H9 (cell line): ENCODE data around the gene NPHS1. TPM values are rescaled to one million over a fixed set of nuclear protein-coding genes. Genes with fewer than 3 reads are reported as not detected.

Experiments used
- DNase-seq: peaks from one replicate; pipeline ENCODE4 v3.0.0-alpha.2; 2017
- H2AFZ ChIP-seq: one replicate; pipeline ENCODE4 v1.6.1; 2013; ENCODE audit warnings: mild to moderate bottlenecking, low read length, control low read depth, moderate library complexity
- H2AK5ac ChIP-seq: 2 replicates; pipeline ENCODE4 v1.6.1; 2013; ENCODE audit warnings: low read length, control low read depth, mixed read lengths; ENCODE audit not compliant: insufficient read length
- H2BK120ac ChIP-seq: one replicate; pipeline ENCODE4 v1.6.1; 2013; ENCODE audit warnings: low read depth, mild to moderate bottlenecking, low read length, control low read depth, inconsistent platforms; ENCODE audit not compliant: poor library complexity, severe bottlenecking
- H2BK12ac ChIP-seq: 2 replicates; pipeline ENCODE4 v1.6.1; 2013; ENCODE audit warnings: low read length, control low read depth, mixed read lengths, low read depth; ENCODE audit not compliant: insufficient read length
- H2BK15ac ChIP-seq: 2 replicates; pipeline ENCODE4 v1.6.1; 2013; ENCODE audit warnings: low read depth, low read length, control low read depth
- H2BK20ac ChIP-seq: one replicate; pipeline ENCODE4 v1.6.1; 2013; ENCODE audit warnings: low read depth, mild to moderate bottlenecking, low read length, control low read depth, inconsistent platforms; ENCODE audit not compliant: poor library complexity, severe bottlenecking
- H2BK5ac ChIP-seq: 2 replicates; pipeline ENCODE4 v1.6.1; 2013; ENCODE audit warnings: low read length, control low read depth, mixed read lengths; ENCODE audit not compliant: insufficient read length
- H3K14ac ChIP-seq: 2 replicates; pipeline ENCODE4 v1.6.1; 2013; ENCODE audit warnings: low read length, control low read depth; ENCODE audit not compliant: insufficient read depth
- H3K18ac ChIP-seq: 2 replicates; pipeline ENCODE4 v1.6.1; 2013; ENCODE audit warnings: low read depth, mild to moderate bottlenecking, mixed read lengths, low read length, control low read depth; ENCODE audit not compliant: insufficient read length
- H3K23ac ChIP-seq: 2 replicates; pipeline ENCODE4 v1.6.1; 2013; ENCODE audit warnings: low read length, control low read depth, mixed read lengths, low read depth; ENCODE audit not compliant: insufficient read length
- H3K23me2 ChIP-seq: 2 replicates; pipeline ENCODE4 v1.6.1; 2013; ENCODE audit warnings: low read depth, mild to moderate bottlenecking, mixed read lengths, low read length, control low read depth; ENCODE audit not compliant: insufficient read length, poor library complexity, severe bottlenecking
- H3K27ac ChIP-seq: 2 replicates; pipeline ENCODE4 v1.5.1; 2013; ENCODE audit warnings: low read length, control low read depth, mixed read lengths, low read depth; ENCODE audit not compliant: insufficient read length
- H3K27me3 ChIP-seq: 2 replicates; pipeline ENCODE4 v1.6.1; 2013; ENCODE audit warnings: low read length, control low read depth, inconsistent platforms; ENCODE audit not compliant: insufficient read depth
- H3K4ac ChIP-seq: 2 replicates; pipeline ENCODE4 v1.6.1; 2013; ENCODE audit warnings: low read depth, mild to moderate bottlenecking, control low read depth, inconsistent platforms, low read length, moderate library complexity
- H3K4me1 ChIP-seq: 2 replicates; pipeline ENCODE4 v1.6.1; 2013; ENCODE audit warnings: low read length, control low read depth, inconsistent platforms; ENCODE audit not compliant: insufficient read depth
- H3K4me2 ChIP-seq: 2 replicates; pipeline ENCODE4 v1.6.1; 2013; ENCODE audit warnings: low read length, control low read depth, mixed read lengths; ENCODE audit not compliant: insufficient read length, insufficient read depth
- H3K56ac ChIP-seq: 2 replicates; pipeline ENCODE4 v1.6.1; 2013; ENCODE audit warnings: low read depth, mild to moderate bottlenecking, mixed read lengths, low read length, control low read depth; ENCODE audit not compliant: insufficient read length
- H3K79me1 ChIP-seq: 2 replicates; pipeline ENCODE4 v1.6.1; 2013; ENCODE audit warnings: low read depth, mild to moderate bottlenecking, moderate library complexity, low read length, control low read depth, inconsistent platforms; ENCODE audit not compliant: insufficient read depth, poor library complexity, severe bottlenecking
- H3K79me2 ChIP-seq: 2 replicates; pipeline ENCODE4 v1.6.1; 2013; ENCODE audit warnings: low read length, control low read depth, inconsistent platforms; ENCODE audit not compliant: insufficient read depth
- H3K9ac ChIP-seq: 2 replicates; pipeline ENCODE4 v1.6.1; 2013; ENCODE audit warnings: low read length, control low read depth, mixed read lengths; ENCODE audit not compliant: insufficient read length; ENCODE audit errors: extremely low read depth
- H3K9me3 ChIP-seq: one replicate; pipeline ENCODE4 v1.6.1; 2013; ENCODE audit warnings: low read depth, low read length, inconsistent platforms; ENCODE audit not compliant: control insufficient read depth
- H3T11ph ChIP-seq: one replicate; pipeline ENCODE4 v1.6.1; 2013; ENCODE audit warnings: mild to moderate bottlenecking, low read length, control low read depth, inconsistent platforms
- H4K20me1 ChIP-seq: one replicate; pipeline ENCODE4 v1.6.1; 2013; ENCODE audit not compliant: control insufficient read depth, insufficient read length, insufficient read depth
- H4K5ac ChIP-seq: 2 replicates; pipeline ENCODE4 v1.6.1; 2013; ENCODE audit warnings: low read depth, mild to moderate bottlenecking, mixed read lengths, low read length, control low read depth; ENCODE audit not compliant: insufficient read length
- H4K8ac ChIP-seq: replicated peaks from 2 replicates; pipeline ENCODE4 v1.6.1; 2013; ENCODE audit warnings: low read length, control low read depth, mixed read lengths, low read depth; ENCODE audit not compliant: insufficient read length
- H4K91ac ChIP-seq: 2 replicates; pipeline ENCODE4 v1.6.1; 2013; ENCODE audit warnings: low read depth, mild to moderate bottlenecking, moderate library complexity, mixed read lengths, low read length, control low read depth; ENCODE audit not compliant: insufficient read length
- H3K27ac Mint-ChIP-seq, 3 experiments: 2 replicates in 2 of 3; 3 replicates in 1 of 3; pipeline ENCODE4 v1.8.0; 2020 to 2021; ENCODE audit warnings: mixed read lengths in 3 of 3, mild to moderate bottlenecking in 1 of 3, moderate library complexity in 1 of 3
- H3K27me3 Mint-ChIP-seq: 2 replicates; pipeline ENCODE4 v1.8.0; 2021; ENCODE audit warnings: low read depth, mild to moderate bottlenecking, moderate library complexity, mixed read lengths
- H3K36me3 Mint-ChIP-seq, 3 experiments: 2 replicates in 2 of 3; 3 replicates in 1 of 3; pipeline ENCODE4 v1.8.0; 2020 to 2021; ENCODE audit warnings: low read depth in 3 of 3, mixed read lengths in 3 of 3; ENCODE audit not compliant: insufficient read depth in 1 of 3
- H3K4me1 Mint-ChIP-seq, 2 experiments: 2 replicates each; pipeline ENCODE4 v1.8.0; 2020; ENCODE audit warnings: mixed read lengths in 2 of 2
- H3K4me3 Mint-ChIP-seq, 2 experiments: 2 replicates in 1 of 2; 3 replicates in 1 of 2; pipeline ENCODE4 v1.8.0; 2020 to 2021; ENCODE audit warnings: mild to moderate bottlenecking in 2 of 2, mixed read lengths in 2 of 2, moderate library complexity in 1 of 2
- H3K9me3 Mint-ChIP-seq, 2 experiments: 2 replicates in 1 of 2; 3 replicates in 1 of 2; pipeline ENCODE4 v1.8.0; 2020; ENCODE audit warnings: mild to moderate bottlenecking in 2 of 2, mixed read lengths in 2 of 2, moderate library complexity in 1 of 2
- WGBS: extraction: QIAGEN DNeasy Blood & Tissue Kit; methylation state at CpG from one replicate; pipeline ENCODE4 v1.1.7; 2013; ENCODE audit warnings: missing lambda C conversion rate, low lambda C conversion rate, mixed read lengths; ENCODE audit not compliant: insufficient read length; ENCODE audit errors: extremely low coverage; 5-methylcytosine and 5-hydroxymethylcytosine counted together
- total RNA-seq: library from RNA; stranded (reverse); gene quantifications from 2 replicates; pipeline ENCODE4 v1.2.1, GENCODE V29; 2021
- TF ChIP-seq, protein P1 (sequence below): fragments of 200-600 bp; sonication (generic); conservative IDR thresholded peaks from 3 replicates; pipeline ENCODE4 v1.8.0; 2021; ENCODE audit warnings: antibody characterized with exemption, mild to moderate bottlenecking

The NPHS1 gene
- total RNA-seq, 1 experiment from 2014 or later: 0.83 TPM

- no peak overlapping the region for H2BK20ac ChIP-seq
- Mint-ChIP-seq H3K27me3 (no peaks in the 10 kb centered on the region), H3K9me3 (no peaks in the 10 kb centered on the region; a peak in 1 of 5 replicates), H3K27ac (no peak overlapping the region), H3K4me3 (no peak overlapping the region), H3K4me1 (peaks cover 17 to 30% of the 10 kb centered on the region in 2 experiments), H3K36me3 (peaks cover 0 to 5% (median 0%) of the 10 kb centered on the region in 3 experiments; a peak in 2 of 7 replicates)
- no peak for DNase-seq
- H3K23ac ChIP-seq: no peak overlapping the region
- H2AFZ ChIP-seq: no peak overlapping the region
- H2AK5ac ChIP-seq: no peak overlapping the region
- no peak overlapping the region for H4K8ac ChIP-seq
- no peak overlapping the region for H3K4me2 ChIP-seq
- H3K79me1 ChIP-seq: no peaks in the 10 kb centered on the region
- no peak overlapping the region for H2BK5ac ChIP-seq
- no peak overlapping the region for H4K91ac ChIP-seq
- H3T11ph ChIP-seq: no peak overlapping the region
- no peak overlapping the region for H2BK15ac ChIP-seq
- peaks cover 3% of the 10 kb centered on the region for H4K20me1 ChIP-seq
- no peak overlapping the region for H3K9ac ChIP-seq
- TF ChIP-seq, protein P1, sequence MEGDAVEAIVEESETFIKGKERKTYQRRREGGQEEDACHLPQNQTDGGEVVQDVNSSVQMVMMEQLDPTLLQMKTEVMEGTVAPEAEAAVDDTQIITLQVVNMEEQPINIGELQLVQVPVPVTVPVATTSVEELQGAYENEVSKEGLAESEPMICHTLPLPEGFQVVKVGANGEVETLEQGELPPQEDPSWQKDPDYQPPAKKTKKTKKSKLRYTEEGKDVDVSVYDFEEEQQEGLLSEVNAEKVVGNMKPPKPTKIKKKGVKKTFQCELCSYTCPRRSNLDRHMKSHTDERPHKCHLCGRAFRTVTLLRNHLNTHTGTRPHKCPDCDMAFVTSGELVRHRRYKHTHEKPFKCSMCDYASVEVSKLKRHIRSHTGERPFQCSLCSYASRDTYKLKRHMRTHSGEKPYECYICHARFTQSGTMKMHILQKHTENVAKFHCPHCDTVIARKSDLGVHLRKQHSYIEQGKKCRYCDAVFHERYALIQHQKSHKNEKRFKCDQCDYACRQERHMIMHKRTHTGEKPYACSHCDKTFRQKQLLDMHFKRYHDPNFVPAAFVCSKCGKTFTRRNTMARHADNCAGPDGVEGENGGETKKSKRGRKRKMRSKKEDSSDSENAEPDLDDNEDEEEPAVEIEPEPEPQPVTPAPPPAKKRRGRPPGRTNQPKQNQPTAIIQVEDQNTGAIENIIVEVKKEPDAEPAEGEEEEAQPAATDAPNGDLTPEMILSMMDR: no peak
- no peaks in the 10 kb centered on the region for H3K9me3 ChIP-seq
- H3K4ac ChIP-seq: no peak overlapping the region
- no peak overlapping the region for H3K27ac ChIP-seq
- H3K79me2 ChIP-seq: no peaks in the 10 kb centered on the region
- H3K4me1 ChIP-seq: no peaks in the 10 kb centered on the region
- H3K14ac ChIP-seq: no peak overlapping the region
- H3K18ac ChIP-seq: no peak overlapping the region
- H2BK12ac ChIP-seq: no peak overlapping the region
- peaks cover 7% of the 10 kb centered on the region for H3K23me2 ChIP-seq
- no peak overlapping the region for H4K5ac ChIP-seq
- H3K27me3 ChIP-seq: no peaks in the 10 kb centered on the region
- H3K56ac ChIP-seq: no peak overlapping the region
- no CpG with 5 or more reads among the region's 15 CpGs for WGBS
- no peak overlapping the region for H2BK120ac ChIP-seq
These were observed 65.0 kb downstream of the NPHS1 start for GRCh38 chr19:35787227-35787799.
